Activated naive CD4-positive, alpha-beta T cell treated with anti-CD3 and anti-CD28 coated beads for 36 hours (primary cell): Measurements from ENCODE around the gene PHOSPHO2. TPM values are rescaled to one million over a fixed set of nuclear protein-coding genes. Genes with fewer than 3 reads are reported as not detected.
"Not testable (repeated sequence)": the region's sequence is repeated elsewhere in the genome, so short reads cannot be mapped to it uniquely, and the experiment has no call there.

ENCODE experiments used
- CTCF ChIA-PET: fragments of 350-600 bp; sonication (Branson Sonifier 250); formaldehyde crosslinking; loops from one replicate; lab custom pipeline; 2021; ENCODE audit warnings: antibody characterized with exemption; lab: Charles Lee
- DNase-seq: peaks from one replicate; pipeline ENCODE4 v3.0.0-alpha.2; 2020
- H3K27ac Mint-ChIP-seq: one replicate; pipeline ENCODE4 v1.8.0; 2021; ENCODE audit warnings: mild to moderate bottlenecking, mixed read lengths
- H3K27me3 Mint-ChIP-seq: one replicate; pipeline ENCODE4 v1.8.0; 2021; ENCODE audit warnings: low read depth, mixed read lengths
- H3K36me3 Mint-ChIP-seq: one replicate; pipeline ENCODE4 v1.8.0; 2021; ENCODE audit warnings: low read depth, mixed read lengths
- H3K4me1 Mint-ChIP-seq: one replicate; pipeline ENCODE4 v1.8.0; 2021; ENCODE audit warnings: low read depth, mixed read lengths
- H3K4me3 Mint-ChIP-seq: one replicate; pipeline ENCODE4 v1.8.0; 2021; ENCODE audit warnings: mild to moderate bottlenecking, moderate library complexity, mixed read lengths
- H3K9me3 Mint-ChIP-seq: one replicate; pipeline ENCODE4 v1.8.0; 2021; ENCODE audit warnings: mixed read lengths
- intact Hi-C: fragments of 100-400 bp; cut with micrococcal nuclease; formaldehyde crosslinking; loops from one replicate; pipeline ENCODE4 v1.15.1; 2023
- total RNA-seq, 2 experiments: library from RNA; stranded (reverse); gene quantifications; one replicate each; pipeline ENCODE4 v1.2.3, GENCODE V29; 2021

Gene PHOSPHO2
- total RNA-seq, 2 experiments from 2014 or later = 1.2 TPM

GRCh38 chr2:169687943-169688342 is 6.3 kb upstream of the PHOSPHO2 start:
- CTCF ChIA-PET, H3K27ac Mint-ChIP-seq, H3K4me3 Mint-ChIP-seq, intact Hi-C loops, H3K27me3 Mint-ChIP-seq, H3K36me3 Mint-ChIP-seq, H3K4me1 Mint-ChIP-seq, DNase-seq: not testable (repeated sequence)
- peaks cover 13% of the 10 kb centered on the region for H3K9me3 Mint-ChIP-seq

- Mint-ChIP-seq H3K4me3 (no peak overlapping the region), H3K36me3 (peaks cover 2% of the 10 kb centered on the region), H3K4me1 (peaks cover 11% of the 10 kb centered on the region), H3K27me3 (no peaks in the 10 kb centered on the region), H3K27ac (no peak overlapping the region), H3K9me3 (peaks cover 13% of the 10 kb centered on the region)
- CTCF ChIA-PET = interaction anchor here (0.5 to 1.1 kb wide), 2 partner anchors 8 to 13 kb away, joined by 3 to 4 read pairs; no protein-coding TSS in a partner anchor
- DNase-seq = no peak
- intact Hi-C loops = loop anchor here (5.0 to 10.0 kb wide), 4 partner anchors 236 to 799 kb away; partner anchors contain the start of genes LRP2 and SPC25
These were observed 3.3 kb upstream of the PHOSPHO2 start for GRCh38 chr2:169690958-169691357.

DNA sequence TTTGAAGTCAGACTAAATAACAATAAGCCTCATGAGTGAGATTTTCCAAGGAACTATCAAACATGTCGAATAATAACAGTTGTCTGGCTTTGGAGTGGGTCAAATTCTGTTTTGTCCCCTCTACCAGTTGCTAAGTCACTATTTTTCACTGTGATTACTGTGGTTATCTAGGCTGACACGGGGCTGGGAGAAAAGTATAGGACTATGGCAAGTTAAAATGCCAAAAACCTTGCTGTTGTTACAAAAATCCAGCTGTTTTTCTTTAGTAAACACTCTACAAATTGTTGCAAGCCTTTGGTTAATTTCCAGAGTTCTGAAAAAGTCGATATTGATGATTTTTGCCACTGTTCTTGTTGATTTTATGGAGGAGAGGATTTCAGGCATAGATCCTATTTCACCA is 1.6 kb upstream of the PHOSPHO2 start:
- no peak overlapping the region for H3K4me3 Mint-ChIP-seq
- CTCF ChIA-PET = interaction anchor here (0.5 kb wide), 2 partner anchors 16 to 26 kb away, joined by 3 read pairs; no protein-coding TSS in a partner anchor

GRCh38 chr2:169693360-169693759 is 909 bp upstream of the PHOSPHO2 start:
- Mint-ChIP-seq H3K27me3 (no peaks in the 10 kb centered on the region), H3K36me3 (peaks cover 4% of the 10 kb centered on the region), H3K4me1 (peaks cover 13% of the 10 kb centered on the region), H3K4me3 (peak overlapping the region; percentile 84), H3K27ac (no peak overlapping the region), H3K9me3 (peaks cover 10% of the 10 kb centered on the region)
- no peak for DNase-seq
- intact Hi-C loops = loop anchor here (5.0 to 10.0 kb wide), 4 partner anchors 234 to 801 kb away; partner anchors contain the start of genes LRP2 and SPC25
- CTCF ChIA-PET = no interaction called here

More for the DNA sequence above, 1.6 kb upstream of the PHOSPHO2 start:
- peaks cover 13% of the 10 kb centered on the region for H3K4me1 Mint-ChIP-seq
- no peaks in the 10 kb centered on the region for H3K27me3 Mint-ChIP-seq
- H3K36me3 Mint-ChIP-seq = peaks cover 4% of the 10 kb centered on the region
- peaks cover 11% of the 10 kb centered on the region for H3K9me3 Mint-ChIP-seq
- no peak overlapping the region for H3K27ac Mint-ChIP-seq
- DNase-seq = no peak
- intact Hi-C loops = loop anchor here (5.0 to 10.0 kb wide), 4 partner anchors 235 to 800 kb away; partner anchors contain the start of genes LRP2 and SPC25

DNA sequence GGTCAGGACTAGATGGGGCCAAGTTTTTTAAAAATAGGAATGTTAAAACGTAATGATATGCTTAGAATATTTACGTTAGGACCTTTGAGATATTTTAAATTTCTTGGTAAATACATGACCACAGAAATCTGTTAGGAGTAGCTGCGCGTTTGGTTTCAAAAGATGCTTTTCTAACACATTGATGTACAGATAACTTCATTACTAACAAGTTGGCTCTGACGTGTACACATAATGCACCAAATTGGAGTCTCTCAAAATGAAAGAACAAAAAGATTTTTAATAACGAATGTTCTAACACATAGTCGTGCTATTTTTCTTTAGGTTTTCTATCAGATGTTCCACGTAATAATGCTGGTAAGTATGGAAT is 608 bp downstream of the PHOSPHO2 start:
- intact Hi-C loops = loop anchor here (1.0 to 10.0 kb wide), 11 partner anchors 38 to 803 kb away; partner anchors contain the start of genes BBS5, FASTKD1, KLHL23 and LRP2
- no peak for DNase-seq
- H3K27ac Mint-ChIP-seq = peak overlapping the region; percentile 71
- CTCF ChIA-PET = no interaction called here
- H3K36me3 Mint-ChIP-seq = peaks cover 8% of the 10 kb centered on the region
- no peaks in the 10 kb centered on the region for H3K27me3 Mint-ChIP-seq
- H3K4me1 Mint-ChIP-seq = peaks cover 13% of the 10 kb centered on the region
- H3K4me3 Mint-ChIP-seq = peak overlapping the region; percentile 84
- H3K9me3 Mint-ChIP-seq = peaks cover 4% of the 10 kb centered on the region

DNA sequence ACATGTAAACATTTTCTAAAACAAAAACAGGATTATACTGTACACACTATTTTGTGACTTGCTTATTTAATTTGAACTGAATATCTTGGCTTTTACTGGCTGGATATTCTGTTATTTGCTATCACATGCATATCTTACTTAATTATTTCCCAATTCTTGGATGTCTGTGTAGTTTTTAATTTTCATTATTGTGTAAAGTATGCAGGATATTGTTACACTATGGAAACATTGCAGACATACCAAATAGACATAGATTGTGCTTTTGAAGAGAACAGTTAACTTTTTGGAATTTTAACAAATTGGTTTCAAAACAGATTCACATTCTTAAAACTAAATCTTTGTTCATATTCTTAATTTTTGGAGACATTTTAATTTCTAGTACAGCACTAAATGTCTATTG is 2.1 kb downstream of the PHOSPHO2 start:
- peaks cover 13% of the 10 kb centered on the region for H3K4me1 Mint-ChIP-seq
- H3K36me3 Mint-ChIP-seq = peaks cover 10% of the 10 kb centered on the region
- H3K27me3 Mint-ChIP-seq = no peaks in the 10 kb centered on the region
- H3K9me3 Mint-ChIP-seq = no peaks in the 10 kb centered on the region
- DNase-seq = no peak
- H3K4me3 Mint-ChIP-seq = no peak overlapping the region
- intact Hi-C loops = loop anchor here (10.0 kb wide), 1 partner anchor 332 kb away; the partner anchor contains the start of gene LRP2
- CTCF ChIA-PET = interaction anchor here (0.6 to 1.0 kb wide), 3 partner anchors 62 to 131 kb away, joined by 3 to 4 read pairs (median 3); partner anchors contain the start of gene UBR3
- H3K27ac Mint-ChIP-seq = no peak overlapping the region

- intact Hi-C loops = loop anchor here (10.0 kb wide), 1 partner anchor 334 kb away; the partner anchor contains the start of gene LRP2
- peaks cover 12% of the 10 kb centered on the region for H3K36me3 Mint-ChIP-seq
- not testable (repeated sequence) for H3K4me1 Mint-ChIP-seq, H3K27me3 Mint-ChIP-seq, H3K27ac Mint-ChIP-seq, DNase-seq, H3K9me3 Mint-ChIP-seq, H3K4me3 Mint-ChIP-seq
- CTCF ChIA-PET = interaction anchor here (1.0 to 1.3 kb wide), 2 partner anchors 9 to 11 kb away, joined by 3 read pairs; no protein-coding TSS in a partner anchor
These were observed 4.9 kb downstream of the PHOSPHO2 start for GRCh38 chr2:169699173-169699572.

GRCh38 chr2:169702996-169703395 is 8.7 kb downstream of the PHOSPHO2 start:
- Mint-ChIP-seq H3K9me3 (no peaks in the 10 kb centered on the region), H3K27ac (no peak overlapping the region), H3K27me3 (no peaks in the 10 kb centered on the region), H3K4me3 (no peak overlapping the region), H3K4me1 (no peaks in the 10 kb centered on the region), H3K36me3 (peaks cover 10% of the 10 kb centered on the region)
- CTCF ChIA-PET = interaction anchor here (0.6 to 1.1 kb wide), 2 partner anchors 43 to 394 kb away, joined by 3 to 4 read pairs; no protein-coding TSS in a partner anchor
- no peak for DNase-seq
- intact Hi-C loops = no loop called here

- Mint-ChIP-seq H3K9me3 (no peaks in the 10 kb centered on the region), H3K27me3 (no peaks in the 10 kb centered on the region), H3K4me1 (no peaks in the 10 kb centered on the region), H3K27ac (no peak overlapping the region), H3K36me3 (peaks cover 6% of the 10 kb centered on the region), H3K4me3 (no peak overlapping the region)
- intact Hi-C loops = no loop called here
- DNase-seq = no peak
- CTCF ChIA-PET = interaction anchor here (0.6 to 1.1 kb wide), 4 partner anchors 30 to 84 kb away, joined by 3 to 5 read pairs (median 3); no protein-coding TSS in a partner anchor
These were observed 10.0 kb downstream of the PHOSPHO2 start for GRCh38 chr2:169704160-169704708.

DNA sequence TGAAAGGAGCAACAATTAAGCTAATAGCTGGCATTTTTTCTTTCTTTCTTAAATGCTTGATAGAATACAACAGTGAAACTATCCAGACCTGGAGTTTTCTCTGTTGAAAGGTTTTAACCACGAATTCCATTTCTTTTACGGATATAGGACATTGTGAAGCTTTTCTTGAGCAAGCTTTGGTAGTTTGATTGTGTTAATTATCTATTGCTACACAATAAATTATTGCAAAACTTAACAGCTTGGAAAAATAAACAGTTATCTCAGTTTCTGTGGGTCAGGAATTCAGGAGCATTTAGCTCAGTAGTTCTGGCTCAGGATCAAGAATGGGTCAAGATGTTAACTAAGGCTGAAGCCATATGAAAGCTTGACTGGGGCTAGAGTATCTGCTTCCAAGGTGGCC is 11.7 kb downstream of the PHOSPHO2 start:
- H3K27ac Mint-ChIP-seq = no peak overlapping the region
- DNase-seq = no peak
- H3K4me1 Mint-ChIP-seq = no peaks in the 10 kb centered on the region
- H3K27me3 Mint-ChIP-seq = no peaks in the 10 kb centered on the region
- H3K36me3 Mint-ChIP-seq = peaks cover 4% of the 10 kb centered on the region
- no peak overlapping the region for H3K4me3 Mint-ChIP-seq
- H3K9me3 Mint-ChIP-seq = no peaks in the 10 kb centered on the region
- CTCF ChIA-PET = no interaction called here
- intact Hi-C loops = no loop called here

GRCh38 chr2:169707626-169708025 is 13.4 kb downstream of the PHOSPHO2 start:
- CTCF ChIA-PET = no interaction called here
- Mint-ChIP-seq H3K4me1 (no peaks in the 10 kb centered on the region), H3K27ac (no peak overlapping the region), H3K27me3 (no peaks in the 10 kb centered on the region), H3K4me3 (no peak overlapping the region), H3K36me3 (peaks cover 2% of the 10 kb centered on the region), H3K9me3 (no peaks in the 10 kb centered on the region)
- no peak for DNase-seq
- intact Hi-C loops = no loop called here

DNA sequence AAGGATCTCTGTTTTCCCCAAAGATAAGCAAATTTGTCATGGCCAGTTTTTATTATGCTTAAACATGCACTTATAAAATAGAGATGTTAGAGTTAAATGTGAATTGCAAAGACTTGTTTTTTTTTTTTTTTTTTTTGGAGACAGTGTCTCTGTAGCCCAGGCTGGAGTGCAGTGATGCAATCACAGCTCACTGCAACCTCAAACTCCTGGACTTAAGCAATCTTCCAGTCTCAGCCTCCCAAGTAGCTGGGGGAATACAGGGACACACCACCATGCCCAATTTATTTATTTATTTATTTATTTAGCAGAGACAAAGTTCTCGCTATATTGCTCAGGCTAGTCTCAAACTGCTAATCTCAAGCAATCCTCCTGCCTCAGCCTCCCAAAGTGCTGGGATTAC is 15.1 kb downstream of the PHOSPHO2 start:
- Mint-ChIP-seq H3K27me3 (no peaks in the 10 kb centered on the region), H3K36me3 (no peaks in the 10 kb centered on the region), H3K27ac (no peak overlapping the region), H3K4me3 (no peak overlapping the region), H3K4me1 (no peaks in the 10 kb centered on the region), H3K9me3 (no peaks in the 10 kb centered on the region)
- CTCF ChIA-PET = no interaction called here
- intact Hi-C loops = no loop called here
- DNase-seq = no peak
